Immature natural killer cell (primary cell): ENCODE data around the gene P2RX4. TPM values are rescaled to one million over a fixed set of nuclear protein-coding genes. Genes with fewer than 3 reads are reported as not detected.
"Not testable (repeated sequence)": the region's sequence is repeated elsewhere in the genome, so short reads cannot be mapped to it uniquely, and the experiment has no call there.

Source experiments
- DNase-seq, 3 donors: peaks; one replicate each; pipeline ENCODE4 v3.0.0; 2022; ENCODE audit warnings: mixed read lengths in 1 of 3
- H3K27ac Mint-ChIP-seq, 6 donors: one replicate each; pipeline ENCODE4 v1.8.0; 2020; ENCODE audit warnings: mixed read lengths in 6 of 6, mild to moderate bottlenecking in 5 of 6, inconsistent platforms in 4 of 6, moderate library complexity in 3 of 6
- H3K27me3 Mint-ChIP-seq, 3 donors: one replicate each; pipeline ENCODE4 v1.8.0; 2020 to 2021; ENCODE audit warnings: low read depth in 3 of 3, mild to moderate bottlenecking in 3 of 3, mixed read lengths in 3 of 3, moderate library complexity in 3 of 3, inconsistent platforms in 1 of 3
- H3K36me3 Mint-ChIP-seq, 3 donors: one replicate each; pipeline ENCODE4 v1.8.0; 2020; ENCODE audit warnings: mixed read lengths in 3 of 3, inconsistent platforms in 2 of 3, mild to moderate bottlenecking in 2 of 3
- H3K4me1 Mint-ChIP-seq, 2 donors: one replicate each; pipeline ENCODE4 v1.8.0; 2020; ENCODE audit warnings: inconsistent platforms in 2 of 2, mild to moderate bottlenecking in 2 of 2, mixed read lengths in 2 of 2, moderate library complexity in 1 of 2
- H3K4me3 Mint-ChIP-seq, 5 donors: one replicate each; pipeline ENCODE4 v1.8.0; 2020; ENCODE audit warnings: mild to moderate bottlenecking in 5 of 5, mixed read lengths in 5 of 5, inconsistent platforms in 3 of 5, moderate library complexity in 3 of 5
- H3K9me3 Mint-ChIP-seq, 6 donors: one replicate each; pipeline ENCODE4 v1.8.0; 2020; ENCODE audit warnings: mild to moderate bottlenecking in 6 of 6, mixed read lengths in 6 of 6, inconsistent platforms in 4 of 6, moderate library complexity in 3 of 6
- polyA plus RNA-seq, 3 donors: library from polyadenylated mRNA; unstranded; fragments of 300-500 nt; fragmentation: Illumina TruSeq; gene quantifications; one replicate each; pipeline ENCODE4 v1.2.3, GENCODE V29; 2021

P2RX4 gene
- polyA plus RNA-seq, 3 donors from 2014 or later, result 38.2 to 49.0 (median 47.7) TPM

DNA sequence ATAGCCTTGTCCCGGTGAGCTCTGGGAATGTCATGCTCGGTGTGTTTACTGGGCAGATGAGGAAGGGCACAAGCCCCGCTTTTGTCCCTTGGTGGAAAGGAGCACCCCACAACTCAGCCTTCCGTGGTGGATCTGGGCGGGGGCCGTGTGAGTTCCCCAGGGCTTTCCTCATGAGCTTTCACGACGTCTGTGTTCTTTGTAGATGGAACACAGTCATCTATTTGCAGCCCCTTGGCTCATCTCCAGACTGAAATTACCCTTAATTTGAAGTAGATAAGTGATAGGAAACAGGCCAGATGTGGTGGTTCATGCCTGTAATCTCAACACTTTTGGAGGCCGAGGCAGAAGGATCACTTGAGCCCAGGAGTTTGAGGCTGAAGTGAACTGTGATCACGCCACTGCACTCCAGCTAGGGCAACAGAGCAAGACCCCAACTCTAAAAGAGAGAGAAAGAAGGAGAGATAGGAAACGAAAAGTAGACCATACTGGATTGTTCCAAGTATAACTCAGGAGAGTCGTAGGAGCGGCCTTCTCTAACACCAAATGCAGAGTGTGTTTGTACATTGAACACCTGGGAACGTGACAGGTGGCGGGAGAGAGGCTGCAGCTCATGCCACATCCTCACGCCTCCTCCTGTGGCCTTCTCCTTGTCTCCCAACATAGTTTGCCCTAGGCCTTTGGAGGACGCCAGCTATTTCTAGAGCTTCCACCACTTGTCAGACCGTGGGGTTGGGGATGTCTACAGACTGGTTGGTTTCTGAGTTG is 8.8 kb downstream of the P2RX4 start:
- Mint-ChIP-seq H3K27me3 (peaks cover 0 to 2% (median 0%) of the 10 kb centered on the region in 3 donors), H3K4me3 (no peak overlapping the region), H3K36me3 (peaks cover 9 to 12% (median 12%) of the 10 kb centered on the region in 3 donors), H3K4me1 (peaks cover 23 to 33% of the 10 kb centered on the region in 2 donors), H3K9me3 (no peaks in the 10 kb centered on the region), H3K27ac (peak overlapping the region in 1 of 6 donors; percentile 39)
- no peak for DNase-seq

GRCh38 chr12:121219353-121219986 is 9.5 kb downstream of the P2RX4 start:
- H3K4me1 Mint-ChIP-seq, result peaks cover 27 to 36% of the 10 kb centered on the region in 2 donors
- no peak for DNase-seq
- H3K4me3 Mint-ChIP-seq, result no peak overlapping the region
- peaks cover 5 to 8% (median 8%) of the 10 kb centered on the region in 3 donors for H3K36me3 Mint-ChIP-seq
- H3K27me3 Mint-ChIP-seq, result peaks cover 0 to 2% (median 0%) of the 10 kb centered on the region in 3 donors
- H3K9me3 Mint-ChIP-seq, result no peaks in the 10 kb centered on the region
- H3K27ac Mint-ChIP-seq, result peak overlapping the region in 3 of 6 donors; percentile 51 to 79 (median 61)

DNA sequence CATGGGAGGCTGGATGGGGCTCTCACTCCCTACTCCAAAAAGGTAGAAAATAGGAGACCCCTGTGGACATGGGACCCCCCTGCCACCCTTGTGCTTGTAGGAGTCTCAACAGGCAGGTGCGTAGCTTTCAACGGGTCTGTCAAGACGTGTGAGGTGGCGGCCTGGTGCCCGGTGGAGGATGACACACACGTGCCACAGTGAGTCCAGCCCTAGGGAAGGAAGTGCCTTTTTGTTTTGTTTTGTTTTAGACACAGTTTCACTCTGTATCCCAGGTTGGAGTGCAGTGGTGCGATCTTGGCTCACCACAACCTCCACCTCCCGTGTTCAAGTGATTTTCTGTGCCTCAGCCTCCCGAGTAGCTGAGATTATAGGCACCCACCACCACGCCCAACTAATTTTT is 12.9 kb downstream of the P2RX4 start:
- Mint-ChIP-seq H3K4me3 (peak overlapping the region; percentile 48 to 80 (median 73)), H3K27ac (peak overlapping the region; percentile 72 to 93 (median 89)), H3K27me3 (peaks cover 0 to 2% (median 0%) of the 10 kb centered on the region in 3 donors), H3K4me1 (peaks cover 25 to 28% of the 10 kb centered on the region in 2 donors), H3K9me3 (no peaks in the 10 kb centered on the region), H3K36me3 (peaks cover 3 to 7% (median 4%) of the 10 kb centered on the region in 3 donors)
- DNase-seq, result no peak

DNA sequence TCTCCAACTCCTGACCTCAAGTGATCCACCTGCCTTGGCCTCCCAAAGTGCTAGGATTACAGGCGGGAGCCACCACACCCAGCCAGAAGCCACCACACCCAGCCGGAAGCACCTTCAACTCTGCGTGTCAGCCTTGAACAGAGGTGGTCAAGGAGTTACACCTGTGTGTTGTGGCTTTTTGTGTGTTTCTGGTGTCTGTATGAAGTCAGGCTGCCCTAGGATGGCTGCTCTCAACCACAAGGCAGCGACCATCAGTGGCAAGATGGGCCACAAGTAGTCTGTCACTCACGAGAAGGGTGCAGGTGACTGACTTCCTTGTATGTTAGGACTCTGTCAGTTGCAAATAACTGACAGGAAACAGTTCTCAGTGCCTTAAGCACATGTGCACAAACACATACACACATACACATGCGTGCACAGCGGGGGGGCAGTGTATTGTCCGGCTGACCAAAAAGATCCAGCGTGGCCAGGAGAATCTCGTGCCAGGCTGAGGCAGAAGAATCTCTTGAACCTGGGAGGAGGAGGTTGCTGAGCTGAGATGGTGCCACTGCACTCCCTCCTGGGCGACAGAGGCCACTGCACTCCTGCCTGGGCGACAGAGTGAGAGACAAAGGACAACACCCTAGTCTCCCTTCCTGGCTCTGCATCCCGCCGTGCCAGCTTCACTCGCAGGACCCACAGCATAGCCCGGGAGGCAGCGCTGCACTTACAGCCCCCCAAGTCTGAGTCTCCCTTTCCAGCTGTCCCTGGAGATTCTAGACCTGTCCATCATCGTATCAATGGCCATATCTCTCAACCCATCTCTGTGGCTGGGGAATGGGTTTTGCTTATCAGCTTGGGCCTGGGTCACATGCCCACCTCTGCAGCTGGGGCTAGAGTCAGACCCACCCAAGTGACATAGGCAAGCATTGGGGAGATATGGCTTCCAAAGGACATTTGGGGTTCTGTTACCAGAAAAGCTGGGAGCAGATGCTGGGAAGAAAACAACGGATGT is 13.7 kb downstream of the P2RX4 start:
- DNase-seq, result peak; percentile 53 to 66 (median 63)
- peaks cover 0 to 2% (median 0%) of the 10 kb centered on the region in 3 donors for H3K27me3 Mint-ChIP-seq
- peak overlapping the region; percentile 72 to 93 (median 89) for H3K27ac Mint-ChIP-seq
- H3K9me3 Mint-ChIP-seq, result no peaks in the 10 kb centered on the region
- H3K36me3 Mint-ChIP-seq, result peaks cover 3 to 7% (median 5%) of the 10 kb centered on the region in 3 donors
- peak overlapping the region; percentile 70 to 80 (median 73) for H3K4me3 Mint-ChIP-seq
- peaks cover 25 to 28% of the 10 kb centered on the region in 2 donors for H3K4me1 Mint-ChIP-seq

GRCh38 chr12:121224591-121224990 is 14.7 kb downstream of the P2RX4 start:
- Mint-ChIP-seq H3K4me3 (peak overlapping the region; percentile 61 to 82 (median 71)), H3K9me3 (no peaks in the 10 kb centered on the region), H3K27me3 (peaks cover 0 to 2% (median 0%) of the 10 kb centered on the region in 3 donors), H3K4me1 (peaks cover 25 to 28% of the 10 kb centered on the region in 2 donors), H3K27ac (peak overlapping the region; percentile 79 to 94 (median 89)), H3K36me3 (peaks cover 0 to 8% (median 8%) of the 10 kb centered on the region in 3 donors)
- DNase-seq, result peak in 2 of 3 donors; percentile 26 to 34

GRCh38 chr12:121226399-121226798 is 16.5 kb downstream of the P2RX4 start:
- peaks cover 28 to 32% of the 10 kb centered on the region in 2 donors for H3K4me1 Mint-ChIP-seq

GRCh38 chr12:121226871-121227270 is 16.9 kb downstream of the P2RX4 start:
- DNase-seq, H3K9me3 Mint-ChIP-seq, H3K27ac Mint-ChIP-seq, H3K27me3 Mint-ChIP-seq, H3K4me3 Mint-ChIP-seq: not testable (repeated sequence)
- H3K36me3 Mint-ChIP-seq, result peaks cover 0 to 19% (median 11%) of the 10 kb centered on the region in 3 donors
- peaks cover 28 to 32% of the 10 kb centered on the region in 2 donors for H3K4me1 Mint-ChIP-seq

More at GRCh38 chr12:121226399-121226798, 16.5 kb downstream of the P2RX4 start:
- peaks cover 0 to 17% (median 11%) of the 10 kb centered on the region in 3 donors for H3K36me3 Mint-ChIP-seq
- H3K9me3 Mint-ChIP-seq, result no peaks in the 10 kb centered on the region
- H3K4me3 Mint-ChIP-seq, result no peak overlapping the region
- peaks cover 0 to 2% (median 0%) of the 10 kb centered on the region in 3 donors for H3K27me3 Mint-ChIP-seq
- DNase-seq, result no peak
- no peak overlapping the region for H3K27ac Mint-ChIP-seq

DNA sequence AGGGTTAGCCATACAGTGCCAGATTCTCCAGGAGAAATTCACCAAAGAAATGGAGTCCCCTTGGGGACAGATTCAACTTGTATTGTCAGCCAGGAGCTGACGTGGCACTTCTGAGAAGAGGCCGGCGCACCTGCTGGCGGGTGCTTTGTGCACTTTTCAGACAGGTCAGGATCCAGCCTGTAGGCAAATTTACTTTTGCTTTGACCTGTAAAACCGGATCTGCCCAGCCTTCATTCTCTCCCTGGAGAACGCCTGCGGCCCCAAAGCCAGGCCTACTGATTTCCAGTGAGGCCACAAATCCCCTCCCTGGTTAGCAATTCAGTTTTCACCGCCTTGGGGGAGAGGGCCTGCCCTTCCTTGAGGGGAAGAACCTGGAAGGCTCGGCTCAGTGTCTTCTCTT is 17.4 kb downstream of the P2RX4 start:
- Mint-ChIP-seq H3K4me1 (peaks cover 28 to 32% of the 10 kb centered on the region in 2 donors), H3K4me3 (no peak overlapping the region)

DNA sequence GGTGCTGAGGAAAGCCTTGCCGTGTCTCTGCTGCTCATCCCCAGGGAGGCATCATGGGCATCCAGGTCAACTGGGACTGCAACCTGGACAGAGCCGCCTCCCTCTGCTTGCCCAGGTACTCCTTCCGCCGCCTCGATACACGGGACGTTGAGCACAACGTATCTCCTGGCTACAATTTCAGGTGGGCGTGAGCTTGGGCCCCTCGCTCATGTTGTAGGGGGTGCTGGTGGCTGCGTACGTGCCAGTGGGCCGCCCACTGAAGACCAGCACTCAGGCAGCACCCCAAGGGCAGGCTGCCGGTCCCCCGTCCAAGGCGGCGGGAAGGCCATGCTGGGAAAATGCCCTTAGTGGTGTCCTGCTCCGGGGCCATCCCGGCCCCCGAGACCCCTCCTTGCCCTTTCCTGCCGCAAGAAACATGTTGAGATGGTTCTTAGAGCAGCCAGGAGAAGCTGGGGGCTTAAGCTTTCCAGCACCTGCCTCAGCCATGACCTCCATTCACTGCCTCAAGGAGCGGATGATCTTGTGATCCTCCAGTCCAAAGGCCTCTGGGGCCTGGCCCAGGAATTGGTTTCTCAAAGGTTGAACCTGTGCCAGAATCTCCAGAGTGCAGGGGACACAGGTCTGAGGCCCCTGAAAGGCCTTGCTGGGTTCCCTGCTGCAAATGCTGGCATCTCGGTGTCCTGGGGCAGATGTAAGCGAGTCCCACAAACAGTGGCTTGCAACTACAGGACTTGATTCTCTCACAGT is 19.2 kb downstream of the P2RX4 start:
- Mint-ChIP-seq H3K4me1 (peaks cover 13 to 16% of the 10 kb centered on the region in 2 donors), H3K4me3 (no peak overlapping the region), H3K9me3 (no peaks in the 10 kb centered on the region), H3K27ac (no peak overlapping the region), H3K27me3 (no peaks in the 10 kb centered on the region), H3K36me3 (peaks cover 0 to 25% (median 10%) of the 10 kb centered on the region in 3 donors)
- no peak for DNase-seq

More for the DNA sequence above, 17.4 kb downstream of the P2RX4 start:
- Mint-ChIP-seq H3K9me3 (no peaks in the 10 kb centered on the region), H3K36me3 (peaks cover 0 to 19% (median 11%) of the 10 kb centered on the region in 3 donors), H3K27ac (no peak overlapping the region), H3K27me3 (peaks cover 0 to 2% (median 0%) of the 10 kb centered on the region in 3 donors)
- DNase-seq, result no peak

- peak overlapping the region in 5 of 6 donors; percentile 17 to 77 (median 40) for H3K27ac Mint-ChIP-seq
- H3K9me3 Mint-ChIP-seq, H3K4me1 Mint-ChIP-seq, H3K27me3 Mint-ChIP-seq, H3K4me3 Mint-ChIP-seq: not testable (repeated sequence)
- peaks cover 0 to 25% (median 7%) of the 10 kb centered on the region in 3 donors for H3K36me3 Mint-ChIP-seq
- peak; percentile 47 to 53 (median 48) for DNase-seq
Measured at GRCh38 chr12:121229826-121230537, 20.1 kb downstream of the P2RX4 start.

GRCh38 chr12:121230538-121230907 is 20.6 kb downstream of the P2RX4 start:
- Mint-ChIP-seq H3K4me1 (peaks cover 3 to 6% of the 10 kb centered on the region in 2 donors), H3K9me3 (no peaks in the 10 kb centered on the region), H3K4me3 (no peak overlapping the region), H3K36me3 (peaks cover 0 to 25% (median 7%) of the 10 kb centered on the region in 3 donors), H3K27ac (peak overlapping the region in 3 of 6 donors; percentile 24 to 49 (median 40)), H3K27me3 (peaks cover 0 to 2% (median 0%) of the 10 kb centered on the region in 3 donors)
- no peak for DNase-seq

DNA sequence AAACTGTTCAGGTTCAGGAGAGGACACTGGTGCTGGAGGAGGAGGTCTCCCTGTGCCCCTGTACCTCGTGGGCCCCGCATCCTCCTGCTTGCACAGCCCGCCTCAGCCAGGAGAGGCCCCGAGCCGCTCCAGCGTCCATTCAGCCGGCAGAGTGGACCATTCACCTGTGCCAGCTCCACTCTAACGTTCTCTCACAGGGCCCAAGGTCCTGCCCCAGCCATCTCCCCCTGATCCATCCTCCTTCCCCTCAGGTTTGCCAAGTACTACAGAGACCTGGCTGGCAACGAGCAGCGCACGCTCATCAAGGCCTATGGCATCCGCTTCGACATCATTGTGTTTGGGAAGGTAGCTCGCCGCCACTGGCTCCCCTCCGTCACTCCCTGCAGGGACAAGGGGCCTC is 22.2 kb downstream of the P2RX4 start:
- no peaks in the 10 kb centered on the region for H3K9me3 Mint-ChIP-seq
- no peak for DNase-seq
- peaks cover 0 to 6% of the 10 kb centered on the region in 2 donors for H3K4me1 Mint-ChIP-seq
- H3K4me3 Mint-ChIP-seq, result no peak overlapping the region
- H3K36me3 Mint-ChIP-seq, result peaks cover 0 to 25% (median 7%) of the 10 kb centered on the region in 3 donors
- H3K27ac Mint-ChIP-seq, result peak overlapping the region in 1 of 6 donors; percentile 77
- peaks cover 0 to 2% (median 0%) of the 10 kb centered on the region in 3 donors for H3K27me3 Mint-ChIP-seq
